Middle frontal gyrus (tissue), 1 donor: ENCODE results near the gene TUBGCP2.
"Not testable (repeated sequence)": the region's sequence is repeated elsewhere in the genome, so short reads cannot be mapped to it uniquely, and the experiment has no call there.

Experiments
- DNase-seq: peaks from one replicate; pipeline ENCODE4 v3.0.0-alpha.2; 2015; ENCODE audit warnings: low spot score; ENCODE audit errors: extremely low spot score

The TUBGCP2 gene

DNA sequence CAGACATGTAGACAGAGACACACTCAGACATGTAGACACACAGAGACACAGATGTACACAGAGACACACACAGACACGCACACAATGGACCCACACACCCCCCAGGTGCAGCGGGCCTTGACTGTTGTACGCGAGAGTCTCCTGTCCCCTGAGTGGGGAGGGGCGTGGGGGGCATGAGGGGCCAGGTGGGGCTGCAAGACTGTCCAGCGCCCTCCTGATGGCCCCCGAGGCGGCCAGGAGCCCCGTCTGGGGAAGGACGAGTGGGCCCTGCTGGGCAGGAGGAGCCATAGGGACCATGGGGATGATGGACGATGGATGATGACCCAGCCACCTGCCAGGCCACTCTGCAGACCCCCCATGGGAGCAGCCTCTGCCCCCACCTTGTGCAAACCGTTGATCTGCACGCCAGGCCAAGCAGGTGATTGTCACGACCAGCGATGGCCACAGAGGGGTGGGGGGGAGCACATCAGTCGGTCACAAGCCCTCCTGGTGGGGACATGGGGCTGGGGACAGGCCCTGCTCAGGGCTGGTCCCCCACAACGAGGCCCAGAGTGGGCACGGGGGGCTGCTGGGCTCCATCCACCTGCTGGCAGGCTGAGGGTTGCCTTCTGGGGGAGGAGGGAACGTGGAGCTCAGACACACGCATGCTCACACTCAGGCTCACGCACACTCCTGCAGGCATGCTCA lies 59.4 kb downstream of the TUBGCP2 start:
- no peak for DNase-seq

GRCh38 chr10:133248334-133248715 lies 60.3 kb downstream of the TUBGCP2 start:
- no peak for DNase-seq

DNA sequence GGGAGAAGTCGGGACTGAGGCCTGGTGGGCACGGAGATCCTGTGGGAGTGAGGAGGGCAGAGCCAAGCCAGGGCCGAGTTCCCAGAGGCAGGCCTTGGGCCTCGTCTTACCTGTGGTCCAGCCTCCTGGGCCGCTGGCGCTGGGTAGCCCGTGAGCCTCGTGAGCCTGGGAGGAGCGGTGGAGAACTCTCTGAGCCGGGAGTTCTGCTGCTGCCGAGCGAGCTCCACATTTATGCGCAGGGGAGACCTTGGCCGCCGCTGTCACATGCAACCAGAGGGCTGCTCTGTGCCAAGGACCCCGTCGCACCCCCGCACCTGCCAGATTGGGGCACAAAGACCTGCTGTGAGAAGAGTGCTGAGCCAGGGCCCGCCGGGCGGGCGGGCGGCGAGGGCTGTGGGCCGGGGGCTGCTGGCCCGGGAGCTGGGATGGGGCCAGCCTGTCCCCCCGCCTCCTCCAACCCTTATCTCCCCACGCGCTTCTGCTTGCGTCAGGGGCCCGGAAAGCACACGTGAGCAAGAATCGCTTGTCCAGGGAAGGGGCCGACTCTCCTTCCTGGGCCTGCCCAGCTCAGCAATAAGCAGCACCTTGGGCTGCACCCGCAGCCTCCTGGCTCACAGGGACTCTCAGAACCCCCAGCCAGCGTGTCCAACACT lies 60.9 kb downstream of the TUBGCP2 start:
- no peak for DNase-seq

DNA sequence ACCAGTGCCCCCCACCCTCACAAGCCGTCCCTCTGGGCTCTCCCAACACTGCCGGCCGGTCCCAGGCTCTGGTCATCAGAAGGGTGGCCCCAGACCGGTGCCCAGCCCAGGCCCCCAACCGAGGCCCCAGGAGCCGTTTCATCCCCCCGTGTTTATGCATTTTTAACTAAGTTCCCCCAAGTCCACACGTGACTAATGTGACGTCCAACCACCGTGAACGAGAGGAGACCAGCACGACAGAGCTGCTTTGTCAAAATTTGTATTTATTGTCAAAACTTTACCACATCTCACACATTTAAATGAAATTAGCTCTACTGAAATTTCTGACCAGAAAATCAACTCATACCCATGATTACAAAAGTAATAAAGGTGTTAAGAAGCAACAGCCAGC lies 62.4 kb downstream of the TUBGCP2 start:
- DNase-seq, result no peak

- no peak for DNase-seq
Measured at GRCh38 chr10:133245439-133246235, 63.0 kb downstream of the TUBGCP2 start.

DNA sequence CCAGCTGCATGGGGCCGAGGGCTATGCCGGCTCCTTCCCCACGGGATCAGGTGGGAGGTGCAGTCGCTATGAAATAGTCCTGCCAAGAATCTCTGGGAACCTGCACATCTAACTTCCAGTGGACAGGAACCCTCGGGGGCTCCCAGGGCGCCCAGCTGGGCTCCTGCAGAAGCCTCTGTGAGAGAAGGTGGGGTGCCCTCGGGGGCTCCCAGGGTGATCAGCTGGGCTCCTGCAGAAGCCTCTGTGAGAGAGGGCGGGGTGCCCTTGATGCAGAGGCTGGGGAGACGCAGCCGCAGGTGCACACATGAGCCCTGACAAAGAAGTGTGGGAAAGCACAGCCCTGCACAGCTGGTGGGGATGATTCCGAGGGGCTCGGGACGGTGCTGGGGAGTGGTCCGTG lies 65.1 kb downstream of the TUBGCP2 start:
- no peak for DNase-seq

GRCh38 chr10:133242611-133243356 lies 65.9 kb downstream of the TUBGCP2 start:
- DNase-seq, result no peak

DNA sequence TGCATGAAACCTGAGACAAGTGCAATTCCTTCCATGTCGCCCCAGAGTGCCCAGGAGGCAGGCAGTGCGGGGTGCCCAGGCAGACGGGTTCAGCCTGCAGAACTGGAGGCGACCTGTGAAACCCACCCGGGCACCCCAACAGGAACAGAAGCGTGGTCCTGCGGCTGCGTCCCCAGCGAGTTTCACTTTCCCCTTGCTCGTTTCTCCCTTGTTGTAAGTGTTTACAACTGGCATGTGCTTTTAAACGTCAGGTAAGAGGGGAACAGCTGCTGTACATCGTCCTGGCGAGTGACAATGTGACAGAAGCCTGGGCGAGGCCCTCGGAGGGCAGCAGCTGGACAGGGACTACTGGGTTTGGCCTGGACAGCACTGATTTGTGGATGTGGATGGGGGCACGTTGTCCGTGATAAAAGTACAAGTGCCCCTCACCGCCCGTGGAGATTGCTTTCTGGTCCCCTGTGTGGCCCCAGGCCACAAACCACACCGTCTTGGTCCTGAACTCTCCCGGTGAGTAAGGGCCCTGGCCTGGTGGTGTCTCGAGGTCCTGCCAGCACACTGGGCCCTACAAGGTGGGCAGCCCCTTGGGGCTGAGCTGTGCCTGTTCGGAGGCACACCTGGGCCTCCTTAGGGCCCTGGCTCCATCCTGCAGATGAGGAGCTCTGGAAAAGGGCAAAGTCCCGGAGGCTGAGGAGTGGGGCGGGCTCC lies 67.0 kb downstream of the TUBGCP2 start:
- no peak for DNase-seq

GRCh38 chr10:133239990-133240389 lies 68.7 kb downstream of the TUBGCP2 start:
- no peak for DNase-seq

DNA sequence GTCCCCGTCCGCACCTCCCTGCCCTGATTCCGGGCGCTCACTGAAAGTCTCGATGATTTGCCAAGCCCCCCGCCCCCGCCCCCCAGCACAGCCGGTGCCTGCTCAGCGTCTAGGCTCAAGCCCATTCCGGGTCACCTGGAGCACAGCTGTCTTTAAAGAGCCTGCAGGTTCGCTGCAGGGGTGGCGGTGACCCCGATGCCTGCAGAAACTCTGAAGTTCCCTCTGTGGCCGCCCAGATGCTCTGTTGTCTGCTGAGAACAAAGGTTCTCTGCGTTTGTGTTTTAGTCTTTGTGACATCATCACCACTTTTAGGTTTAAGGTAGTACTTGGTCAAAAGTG lies 70.2 kb downstream of the TUBGCP2 start:
- DNase-seq, result no peak

DNA sequence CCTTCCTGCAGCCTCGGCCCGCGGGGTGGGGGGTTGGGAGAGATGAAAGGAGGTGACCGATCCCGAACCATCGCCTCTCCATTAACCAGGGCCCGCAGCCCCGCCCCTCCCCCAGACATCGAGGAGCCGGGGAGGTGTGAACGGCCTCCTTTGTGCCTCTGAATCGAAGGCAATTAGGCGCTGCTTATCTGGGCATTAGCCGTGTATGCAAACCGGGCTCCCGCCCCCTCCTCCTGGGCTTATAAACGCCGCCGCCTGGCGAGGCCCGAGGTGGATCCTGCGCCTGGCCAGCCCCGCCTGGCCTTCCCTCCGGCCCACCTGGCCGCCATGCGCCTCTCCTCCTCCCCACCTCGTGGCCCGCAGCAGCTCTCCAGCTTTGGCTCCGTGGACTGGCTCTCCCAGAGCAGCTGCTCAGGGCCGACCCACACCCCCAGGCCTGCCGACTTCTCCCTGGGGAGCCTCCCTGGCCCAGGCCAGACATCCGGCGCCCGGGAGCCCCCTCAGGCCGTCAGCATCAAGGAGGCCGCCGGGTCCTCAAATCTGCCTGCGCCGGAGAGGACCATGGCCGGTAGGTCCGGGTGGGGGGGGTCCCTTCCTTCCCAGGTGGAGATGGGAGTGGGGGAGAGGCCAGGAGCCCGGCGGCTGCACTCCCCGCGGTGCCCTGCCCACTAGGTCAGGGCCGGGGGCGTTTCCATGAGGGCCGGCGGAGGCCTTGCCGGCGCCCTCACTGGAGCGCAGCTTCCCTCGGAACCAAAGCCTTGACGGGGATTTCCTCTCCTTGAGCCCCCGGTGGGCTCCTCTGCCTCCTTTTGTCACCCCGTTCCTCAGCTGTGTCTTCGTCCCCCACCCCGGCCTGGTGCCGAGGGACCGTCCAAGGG lies 70.8 kb downstream of the TUBGCP2 start, which contains the start of gene VENTX:
Gene VENTX, plus strand, starts transcription at position 268 of the 878 bp plus-strand sequence. Its CDS starts 60 bp downstream, at position 328.
- DNase-seq, result no peak

- no peak for DNase-seq
Measured at GRCh38 chr10:133237241-133237587, 71.5 kb downstream of the TUBGCP2 start.

GRCh38 chr10:133236401-133237240 lies 72.1 kb downstream of the TUBGCP2 start:
- no peak for DNase-seq

GRCh38 chr10:133235932-133236331 lies 72.7 kb downstream of the TUBGCP2 start:
- no peak for DNase-seq

DNA sequence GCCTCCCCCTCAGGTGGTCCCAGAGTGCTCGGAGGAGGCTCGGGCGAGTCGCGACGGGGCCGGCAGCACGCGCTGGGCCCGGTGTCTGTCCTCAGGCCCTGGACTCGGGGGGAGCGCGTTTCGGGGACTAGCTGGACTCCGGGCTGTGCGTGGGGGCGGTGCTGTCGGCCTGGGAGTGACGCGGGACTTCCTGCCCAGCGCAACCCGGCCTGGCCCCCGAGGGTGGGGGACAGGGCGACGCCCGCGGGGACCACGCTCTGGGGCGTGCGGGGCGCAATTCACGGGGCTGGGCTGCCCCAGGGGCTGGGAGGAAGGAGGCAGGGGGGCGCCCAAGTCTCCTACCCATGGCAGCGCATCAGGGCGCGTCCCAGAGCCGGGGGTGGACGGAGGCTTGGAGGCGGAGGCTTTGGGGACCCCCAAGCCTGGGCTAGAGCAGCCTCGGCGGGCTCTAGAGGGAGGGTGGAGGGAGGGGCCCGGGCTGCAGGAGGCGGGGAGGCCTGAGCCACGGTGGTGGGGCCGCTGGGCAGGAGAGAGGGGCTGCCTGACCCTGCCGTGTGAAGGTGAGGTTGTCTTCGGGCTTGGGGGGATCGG lies 73.3 kb downstream of the TUBGCP2 start:
- DNase-seq, result no peak

GRCh38 chr10:133234796-133235195 lies 73.9 kb downstream of the TUBGCP2 start:
- DNase-seq, result not testable (repeated sequence)

DNA sequence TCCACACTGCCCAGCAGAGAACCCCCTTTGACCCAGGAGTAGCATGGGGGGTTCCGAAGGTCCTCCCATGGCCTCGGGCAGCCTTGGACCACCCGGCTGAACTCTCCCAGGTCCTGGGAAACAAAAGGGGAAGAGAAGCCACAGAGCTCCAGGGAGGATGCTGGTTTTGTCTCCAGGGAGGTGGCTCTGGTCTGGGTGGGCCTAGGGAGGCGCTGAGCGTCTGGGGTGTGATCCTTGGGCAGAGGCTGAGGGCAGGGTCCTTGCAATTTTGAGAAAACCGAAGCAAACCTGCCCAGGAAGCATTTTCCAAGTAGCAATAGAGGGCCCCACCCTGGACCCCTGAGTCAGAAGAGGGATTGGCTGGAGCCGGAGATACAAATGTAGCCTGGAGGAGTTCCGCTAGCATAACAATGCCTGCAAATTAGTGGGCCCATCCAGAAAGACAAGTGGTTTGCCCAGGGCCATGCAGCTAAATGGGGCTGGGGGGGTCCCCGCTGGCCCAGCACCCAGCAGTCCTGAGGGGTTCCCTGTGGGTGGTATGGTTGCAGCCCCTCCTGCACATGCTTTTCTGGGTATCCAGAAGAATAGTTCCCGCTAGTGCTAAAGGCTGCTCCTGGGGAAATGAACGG lies 76.6 kb downstream of the TUBGCP2 start:
- no peak for DNase-seq

GRCh38 chr10:133231244-133231945 lies 77.3 kb downstream of the TUBGCP2 start:
- DNase-seq, result no peak
